GM21447 (cell line): Measurements from ENCODE around the gene MS4A13.
A peak's percentile ranks its signal among the peaks of the same experiment; 100 is the strongest.
"Not testable (repeated sequence)": the region's sequence is repeated elsewhere in the genome, so short reads cannot be mapped to it uniquely, and the experiment has no call there.

Experiments used
- ATAC-seq: cut with Tn5 transposase; IDR thresholded peaks from one replicate; pipeline ENCODE4 v1.9.1; 2021; ENCODE audit not compliant: unreplicated experiment

Gene MS4A13

DNA sequence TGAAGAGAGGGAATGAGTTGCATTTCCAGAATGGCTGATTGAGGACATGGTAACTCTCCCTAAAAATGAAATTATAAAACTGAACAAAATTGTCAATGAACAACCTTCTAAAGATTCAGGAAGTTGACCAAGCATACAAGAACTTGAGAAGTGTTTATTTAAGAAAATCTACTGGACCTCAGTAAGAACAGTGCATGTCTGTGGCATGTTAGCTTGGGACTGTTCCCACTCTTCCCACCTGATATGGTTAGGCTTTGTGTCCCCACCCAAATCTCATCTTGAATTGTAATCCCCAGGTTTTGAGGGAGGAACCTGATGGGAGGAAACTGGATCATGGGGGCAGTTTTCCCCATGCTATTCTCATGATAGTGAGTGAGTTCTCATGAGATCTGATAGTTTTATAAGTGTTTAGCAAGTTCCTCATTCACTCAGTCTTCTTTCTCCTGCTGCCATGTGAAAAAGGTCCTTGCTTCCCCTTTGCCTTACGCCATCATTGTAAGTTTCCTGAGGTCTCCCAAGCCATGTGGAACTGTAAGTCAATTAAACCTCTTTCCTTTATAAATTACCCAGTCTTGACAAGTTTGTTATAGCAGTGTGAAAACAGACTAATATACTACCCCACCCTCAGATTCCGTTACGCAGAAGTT is 15.4 kb downstream of the MS4A13 start:
- ATAC-seq, result no peak

DNA sequence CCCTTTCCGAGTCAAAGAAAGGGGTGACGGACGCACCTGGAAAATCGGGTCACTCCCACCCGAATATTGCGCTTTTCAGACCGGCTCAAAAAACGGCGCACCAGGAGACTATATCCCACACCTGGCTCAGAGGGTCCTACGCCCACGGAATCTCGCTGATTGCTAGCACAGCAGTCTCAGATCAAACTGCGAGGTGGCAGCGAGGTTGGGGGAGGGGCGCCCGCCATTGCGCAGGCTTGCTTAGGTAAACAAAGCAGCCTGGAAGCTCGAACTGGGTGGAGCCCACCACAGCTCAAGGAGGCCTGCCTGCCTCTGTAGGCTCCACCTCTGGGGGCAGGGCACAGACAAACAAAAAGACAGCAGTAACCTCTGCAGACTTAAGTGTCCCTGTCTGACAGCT is 17.2 kb downstream of the MS4A13 start:
- not testable (repeated sequence) for ATAC-seq

DNA sequence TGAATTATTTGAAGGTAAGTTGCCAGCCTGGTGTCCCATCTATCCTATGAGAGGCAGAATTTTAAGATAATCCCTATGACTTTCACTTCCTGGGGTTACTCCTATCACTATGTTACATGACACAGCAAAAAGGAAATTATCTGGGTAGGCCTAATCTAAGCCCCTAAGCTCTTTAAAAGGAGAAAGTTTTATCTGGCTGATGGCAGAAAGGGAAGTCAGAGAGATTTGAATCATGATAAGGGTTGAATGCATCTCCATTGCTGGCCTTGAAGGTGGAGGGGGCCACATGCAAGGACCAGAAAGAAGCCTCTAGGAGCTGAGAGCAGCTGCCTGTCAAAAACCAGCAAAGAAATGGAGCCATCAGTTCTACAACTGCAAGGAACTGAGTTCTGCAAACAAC is 23.4 kb downstream of the MS4A13 start:
- not testable (repeated sequence) for ATAC-seq

DNA sequence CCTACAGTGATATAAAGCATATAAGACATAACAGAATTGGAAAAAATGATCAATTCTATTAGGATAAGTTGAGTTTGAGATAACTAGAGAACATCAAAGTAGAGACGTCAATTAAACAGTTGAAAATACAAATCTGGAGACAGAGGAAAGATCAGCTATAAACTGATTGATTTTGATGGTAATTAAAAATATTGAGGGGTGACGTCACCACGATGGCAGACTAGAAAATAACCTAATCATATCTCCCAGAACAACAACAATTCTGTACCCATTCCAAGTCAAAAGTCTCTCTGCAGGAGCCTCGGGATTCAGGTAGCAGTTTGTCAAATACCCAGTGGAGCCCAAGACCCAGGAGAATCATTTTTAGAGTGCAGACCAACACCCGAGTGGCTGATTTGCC is 28.9 kb downstream of the MS4A13 start:
- no peak for ATAC-seq

DNA sequence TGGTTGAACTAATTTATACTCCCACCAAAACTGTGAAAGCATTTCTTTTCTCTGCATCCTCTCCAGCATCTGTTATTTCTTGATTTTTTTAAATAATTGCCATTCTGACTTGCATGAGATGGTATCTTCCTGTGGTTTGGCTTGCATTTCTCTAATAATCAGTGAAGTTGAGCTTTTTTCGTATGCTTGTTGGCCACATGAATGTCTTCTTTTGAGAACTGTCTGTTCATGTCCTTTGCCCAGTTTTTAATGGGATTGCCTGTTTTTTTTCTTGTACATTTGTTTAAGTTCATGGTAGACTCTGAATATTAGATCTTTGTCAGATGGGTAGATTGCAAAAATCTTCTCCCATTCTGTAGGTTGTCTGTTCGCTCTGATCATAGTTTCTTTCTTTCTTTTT is 46.1 kb downstream of the MS4A13 start:
- ATAC-seq, result no peak

DNA sequence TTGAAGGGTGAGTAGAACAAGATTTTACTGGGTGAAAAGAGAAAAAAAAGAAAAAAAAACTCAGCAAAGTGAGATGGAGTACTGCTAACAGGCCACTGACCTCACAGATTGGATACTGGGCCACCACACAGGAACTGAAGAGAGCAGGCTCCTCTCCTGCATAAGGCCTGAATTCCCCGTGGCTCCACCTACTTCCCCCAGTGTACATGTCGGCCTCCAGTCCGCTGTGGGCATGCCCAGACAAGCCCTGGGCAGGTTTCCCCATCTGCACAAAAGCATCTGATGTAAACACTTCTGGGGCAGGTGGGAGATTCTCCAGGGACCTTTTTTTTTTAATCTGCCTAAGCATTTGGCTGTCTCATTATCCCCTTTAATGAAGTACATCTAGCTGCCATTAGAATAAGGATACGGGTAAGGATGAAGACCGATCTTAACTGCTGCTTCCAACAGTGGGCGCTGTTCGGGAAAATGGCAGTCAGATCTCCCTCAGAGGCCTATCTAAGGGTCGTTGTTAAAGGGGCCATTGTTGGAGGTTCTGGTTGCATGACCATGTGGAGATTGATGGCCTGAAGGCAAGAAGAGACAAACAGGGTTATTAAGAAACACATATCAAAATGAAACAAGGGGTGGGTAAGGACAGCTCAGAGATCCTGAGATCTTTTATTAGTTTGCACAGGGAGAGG is 48.5 kb downstream of the MS4A13 start:
- no peak for ATAC-seq

- no peak for ATAC-seq
These were observed 51.6 kb downstream of the MS4A13 start for GRCh38 chr11:60566776-60567175.

DNA sequence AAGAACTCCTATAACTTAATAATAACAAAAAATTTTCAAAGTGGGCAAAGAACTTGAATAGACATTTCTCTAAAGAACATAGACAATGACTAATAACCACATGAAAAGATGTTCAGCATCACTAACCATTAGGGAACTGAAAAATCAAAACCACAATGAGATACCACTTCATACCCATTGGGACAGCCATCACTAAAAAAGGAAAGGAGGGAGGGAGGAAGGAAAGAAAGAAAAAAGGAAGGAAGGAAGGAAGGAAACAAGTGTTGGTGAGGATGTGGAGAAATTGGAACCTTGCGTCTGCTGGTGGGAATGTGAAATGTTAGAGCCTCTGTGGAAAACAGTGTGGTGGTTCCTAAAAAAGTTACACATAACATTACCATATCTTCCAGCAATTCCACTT is 55.8 kb downstream of the MS4A13 start:
- ATAC-seq, result peak; percentile 53

DNA sequence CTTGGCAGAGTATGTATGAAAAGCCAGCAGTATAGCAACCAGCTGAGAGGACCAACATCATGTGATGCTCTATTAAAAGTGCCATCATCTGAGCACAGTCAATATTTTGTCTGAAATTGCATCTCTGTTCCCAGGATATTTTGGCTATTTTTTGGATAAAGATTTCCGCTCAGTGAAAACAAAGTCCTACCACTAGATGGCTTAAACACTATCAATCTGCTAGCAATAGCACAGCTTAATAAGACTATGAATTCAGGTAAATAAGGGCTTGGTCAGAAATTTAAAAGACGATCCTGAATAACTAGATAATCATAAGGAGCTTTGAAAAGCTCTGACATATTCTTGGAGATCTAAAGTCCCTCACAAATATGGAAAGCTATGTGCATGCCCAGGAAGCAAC is 74.4 kb downstream of the MS4A13 start:
- ATAC-seq, result no peak
